Common myeloid progenitor, CD34-positive (primary cell): ENCODE data around the gene WSB2.

Experiments used
- CTCF ChIA-PET: fragments of 350-600 bp; sonication (Branson Sonifier 250); formaldehyde crosslinking; loops from one replicate; lab custom pipeline; 2021; ENCODE audit warnings: antibody characterized with exemption; lab: Charles Lee
- POLR2A ChIA-PET: fragments of 350-600 bp; sonication (Branson Sonifier 250); formaldehyde crosslinking; loops from one replicate; lab custom pipeline; 2021; ENCODE audit warnings: antibody characterized with exemption; lab: Charles Lee
- DNase-seq, 3 donors: peaks; one replicate each; pipeline versions ENCODE4 v3.0.0 to v3.0.0-alpha.2; 2013
- H3K27ac ChIP-seq, 2 experiments: 1 replicate in 1 of 2; 2 replicates in 1 of 2; pipeline ENCODE4 v1.7.0; 2013; ENCODE audit warnings: inconsistent platforms in 2 of 2, low read length in 2 of 2, mild to moderate bottlenecking in 2 of 2, low read depth in 1 of 2, moderate library complexity in 1 of 2; ENCODE audit not compliant: severe bottlenecking in 2 of 2, insufficient read depth in 1 of 2, poor library complexity in 1 of 2
- H3K27me3 ChIP-seq, 5 experiments: replicated peaks in 2 of 5; 1 replicate in 3 of 5; 2 replicates in 2 of 5; pipeline versions ENCODE4 v1.6.1 to v1.7.0; 2013; ENCODE audit warnings: low read length in 4 of 5, mild to moderate bottlenecking in 2 of 5, moderate library complexity in 2 of 5, inconsistent platforms in 1 of 5; ENCODE audit not compliant: insufficient read depth in 5 of 5, control insufficient read depth in 4 of 5
- H3K36me3 ChIP-seq, 4 experiments: 1 replicate in 2 of 4; 2 replicates in 2 of 4; pipeline versions ENCODE4 v1.6.1 to v1.7.0; 2013; ENCODE audit warnings: low read length in 3 of 4, control low read depth in 1 of 4, mild to moderate bottlenecking in 1 of 4; ENCODE audit not compliant: control insufficient read depth in 4 of 4, insufficient read depth in 4 of 4
- H3K4me1 ChIP-seq, 4 experiments: 1 replicate in 3 of 4; 2 replicates in 1 of 4; pipeline versions ENCODE4 v1.6.1 to v1.7.1; 2013; ENCODE audit warnings: low read length in 3 of 4, mild to moderate bottlenecking in 3 of 4, control low read depth in 1 of 4, inconsistent platforms in 1 of 4, moderate library complexity in 1 of 4; ENCODE audit not compliant: control insufficient read depth in 4 of 4, insufficient read depth in 4 of 4; ENCODE audit errors: control extremely low read depth in 1 of 4
- H3K4me3 ChIP-seq, 7 experiments: 1 replicate in 4 of 7; 2 replicates in 3 of 7; pipeline versions ENCODE4 v1.5.1 to v1.7.0; 2013; ENCODE audit warnings: mild to moderate bottlenecking in 7 of 7, low read length in 6 of 7, moderate library complexity in 6 of 7, inconsistent platforms in 2 of 7, low read depth in 2 of 7, control low read depth in 1 of 7; ENCODE audit not compliant: insufficient read depth in 4 of 7, control insufficient read depth in 1 of 7; ENCODE audit errors: extremely low read depth in 1 of 7
- H3K9me3 ChIP-seq, 5 experiments: 1 replicate in 4 of 5; 2 replicates in 1 of 5; pipeline versions ENCODE4 v1.6.1 to v1.7.1; 2013; ENCODE audit warnings: low read length in 4 of 5, mild to moderate bottlenecking in 2 of 5, inconsistent platforms in 1 of 5, low read depth in 1 of 5, moderate library complexity in 1 of 5; ENCODE audit not compliant: control insufficient read depth in 4 of 5, insufficient read depth in 2 of 5; ENCODE audit errors: control extremely low read depth in 1 of 5
- WGBS: methylation state at CpG from one replicate; pipeline ENCODE4 v1.1.5; 2013; ENCODE audit not compliant: insufficient coverage; 5-methylcytosine and 5-hydroxymethylcytosine counted together

Gene WSB2

GRCh38 chr12:118063576-118064391 is 2.8 kb upstream of the WSB2 start:
- 100% methylated on average over 2 of the region's 4 CpGs for WGBS
- DNase-seq = peak in 2 of 3 donors; percentile 11 to 12
- peaks cover 7 to 75% (median 39%) of the 10 kb centered on the region in 4 experiments for H3K4me1 ChIP-seq
- no peaks in the 10 kb centered on the region for H3K36me3 ChIP-seq
- H3K4me3 ChIP-seq = no peak overlapping the region
- no peak overlapping the region for H3K27ac ChIP-seq
- no peaks in the 10 kb centered on the region for H3K27me3 ChIP-seq
- CTCF ChIA-PET = interaction anchor here (1.1 to 4.5 kb wide), 6 partner anchors 8 to 312 kb away, joined by 3 to 24 read pairs (median 4); partner anchors contain the start of gene VSIG10
- no peaks in the 10 kb centered on the region for H3K9me3 ChIP-seq
- POLR2A ChIA-PET = interaction anchor here (1.1 kb wide), 1 partner anchor 40 kb away, joined by 3 read pairs; the partner anchor contains the start of gene VSIG10

GRCh38 chr12:118061873-118062843 is 1.2 kb upstream of the WSB2 start:
- ChIA-PET POLR2A (no interaction called here), CTCF (interaction anchor here (0.7 to 1.1 kb wide), 2 partner anchors 22 to 145 kb away, joined by 3 read pairs; no protein-coding TSS in a partner anchor)
- WGBS = under 1% methylated on average over 40 of the region's 44 CpGs
- Histone ChIP-seq H3K36me3 (no peaks in the 10 kb centered on the region), H3K4me1 (peaks cover 7 to 66% (median 39%) of the 10 kb centered on the region in 4 experiments), H3K27ac (peak overlapping the region; percentile 46 to 86), H3K9me3 (no peaks in the 10 kb centered on the region), H3K27me3 (no peaks in the 10 kb centered on the region), H3K4me3 (peak overlapping the region; percentile 72 to 97 (median 85))
- DNase-seq = peak in 2 of 3 donors; percentile 19 to 32

- ChIA-PET CTCF (interaction anchor here (1.1 to 1.3 kb wide), 2 partner anchors 12 to 16 kb away, joined by 3 read pairs; no protein-coding TSS in a partner anchor), POLR2A (no interaction called here)
- H3K9me3 ChIP-seq = no peaks in the 10 kb centered on the region
- peak overlapping the region; percentile 33 to 73 for H3K27ac ChIP-seq
- WGBS = 3% methylated on average over 33 of the region's 46 CpGs
- H3K4me3 ChIP-seq = peak overlapping the region; percentile 68 to 97 (median 83)
- peaks cover 7 to 49% (median 34%) of the 10 kb centered on the region in 4 experiments for H3K4me1 ChIP-seq
- H3K27me3 ChIP-seq = no peaks in the 10 kb centered on the region
- DNase-seq = peak in 2 of 3 donors; percentile 43 to 56
- no peaks in the 10 kb centered on the region for H3K36me3 ChIP-seq
Observed at GRCh38 chr12:118060301-118061010, 523 bp downstream of the WSB2 start.

- DNase-seq = peak in 1 of 3 donors; percentile 2
- Histone ChIP-seq H3K27ac (peak overlapping the region in 1 of 2 experiments; percentile 73), H3K36me3 (no peaks in the 10 kb centered on the region), H3K9me3 (no peaks in the 10 kb centered on the region), H3K4me3 (peak overlapping the region in 6 of 7 experiments; percentile 68 to 97 (median 84)), H3K27me3 (no peaks in the 10 kb centered on the region), H3K4me1 (peaks cover 3 to 41% (median 26%) of the 10 kb centered on the region in 4 experiments)
- WGBS = 63% methylated on average over 7 of the region's 11 CpGs
- CTCF ChIA-PET = interaction anchor here (1.1 to 1.3 kb wide), 2 partner anchors 11 to 15 kb away, joined by 3 read pairs; no protein-coding TSS in a partner anchor
- POLR2A ChIA-PET = no interaction called here
Observed at GRCh38 chr12:118059341-118060191, 1.4 kb downstream of the WSB2 start.

GRCh38 chr12:118058881-118059280 is 2.1 kb downstream of the WSB2 start:
- POLR2A ChIA-PET = no interaction called here
- CTCF ChIA-PET = interaction anchor here (1.0 to 1.3 kb wide), 3 partner anchors 10 to 15 kb away, joined by 3 read pairs; no protein-coding TSS in a partner anchor
- Histone ChIP-seq H3K9me3 (no peaks in the 10 kb centered on the region), H3K27me3 (no peaks in the 10 kb centered on the region), H3K4me3 (no peak overlapping the region), H3K4me1 (peaks cover 3 to 34% (median 22%) of the 10 kb centered on the region in 4 experiments), H3K27ac (no peak overlapping the region), H3K36me3 (no peaks in the 10 kb centered on the region)
- WGBS = 84% methylated on average over 5 of the region's 8 CpGs
- peak in 1 of 3 donors; percentile 11 for DNase-seq
